WI38 (cell line): ENCODE data around the gene SMYD3.
"Not testable (repeated sequence)": the region's sequence is repeated elsewhere in the genome, so short reads cannot be mapped to it uniquely, and the experiment has no call there.

Experiments used
- H3K4me3 ChIP-seq: 2 replicates; pipeline ENCODE4 v1.5.1; 2011; ENCODE audit warnings: low read depth, mild to moderate bottlenecking, control low read depth, low read length
- TF ChIP-seq, protein P1 (sequence below): IDR thresholded peaks from 2 replicates; pipeline ENCODE4 v1.5.1; 2012; ENCODE audit warnings: low read depth, mild to moderate bottlenecking, control low read depth, low read length

SMYD3 gene

GRCh38 chr1:245948786-245949185 lies 558.3 kb downstream of the SMYD3 start:
- TF ChIP-seq, protein P1, sequence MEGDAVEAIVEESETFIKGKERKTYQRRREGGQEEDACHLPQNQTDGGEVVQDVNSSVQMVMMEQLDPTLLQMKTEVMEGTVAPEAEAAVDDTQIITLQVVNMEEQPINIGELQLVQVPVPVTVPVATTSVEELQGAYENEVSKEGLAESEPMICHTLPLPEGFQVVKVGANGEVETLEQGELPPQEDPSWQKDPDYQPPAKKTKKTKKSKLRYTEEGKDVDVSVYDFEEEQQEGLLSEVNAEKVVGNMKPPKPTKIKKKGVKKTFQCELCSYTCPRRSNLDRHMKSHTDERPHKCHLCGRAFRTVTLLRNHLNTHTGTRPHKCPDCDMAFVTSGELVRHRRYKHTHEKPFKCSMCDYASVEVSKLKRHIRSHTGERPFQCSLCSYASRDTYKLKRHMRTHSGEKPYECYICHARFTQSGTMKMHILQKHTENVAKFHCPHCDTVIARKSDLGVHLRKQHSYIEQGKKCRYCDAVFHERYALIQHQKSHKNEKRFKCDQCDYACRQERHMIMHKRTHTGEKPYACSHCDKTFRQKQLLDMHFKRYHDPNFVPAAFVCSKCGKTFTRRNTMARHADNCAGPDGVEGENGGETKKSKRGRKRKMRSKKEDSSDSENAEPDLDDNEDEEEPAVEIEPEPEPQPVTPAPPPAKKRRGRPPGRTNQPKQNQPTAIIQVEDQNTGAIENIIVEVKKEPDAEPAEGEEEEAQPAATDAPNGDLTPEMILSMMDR = no peak
- no peak overlapping the region for H3K4me3 ChIP-seq

GRCh38 chr1:245946905-245947304 lies 560.2 kb downstream of the SMYD3 start:
- no peak overlapping the region for H3K4me3 ChIP-seq
- TF ChIP-seq, protein P1 = no peak

GRCh38 chr1:245945136-245945535 lies 561.9 kb downstream of the SMYD3 start:
- not testable (repeated sequence) for H3K4me3 ChIP-seq

GRCh38 chr1:245942856-245943255 lies 564.2 kb downstream of the SMYD3 start:
- TF ChIP-seq, protein P1 = no peak
- H3K4me3 ChIP-seq = no peak overlapping the region

DNA sequence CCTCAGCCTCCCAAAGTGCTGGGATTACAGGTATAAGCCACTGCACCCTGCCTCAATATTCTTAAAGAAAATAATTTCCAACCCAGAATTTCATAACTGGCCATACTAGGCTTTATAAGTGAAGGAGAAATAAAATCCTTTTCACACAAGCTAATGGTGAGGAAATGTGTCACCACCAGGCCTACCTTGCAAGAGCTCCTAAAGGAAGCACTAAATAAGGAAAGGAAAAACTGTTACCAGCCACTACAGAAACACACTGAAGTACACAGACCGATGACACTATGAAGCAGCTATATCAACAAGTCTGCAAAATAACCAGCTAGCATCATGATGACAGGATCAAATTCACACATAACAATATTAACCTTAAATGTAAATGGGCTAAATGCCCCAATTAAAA lies 565.3 kb downstream of the SMYD3 start:
- not testable (repeated sequence) for H3K4me3 ChIP-seq

DNA sequence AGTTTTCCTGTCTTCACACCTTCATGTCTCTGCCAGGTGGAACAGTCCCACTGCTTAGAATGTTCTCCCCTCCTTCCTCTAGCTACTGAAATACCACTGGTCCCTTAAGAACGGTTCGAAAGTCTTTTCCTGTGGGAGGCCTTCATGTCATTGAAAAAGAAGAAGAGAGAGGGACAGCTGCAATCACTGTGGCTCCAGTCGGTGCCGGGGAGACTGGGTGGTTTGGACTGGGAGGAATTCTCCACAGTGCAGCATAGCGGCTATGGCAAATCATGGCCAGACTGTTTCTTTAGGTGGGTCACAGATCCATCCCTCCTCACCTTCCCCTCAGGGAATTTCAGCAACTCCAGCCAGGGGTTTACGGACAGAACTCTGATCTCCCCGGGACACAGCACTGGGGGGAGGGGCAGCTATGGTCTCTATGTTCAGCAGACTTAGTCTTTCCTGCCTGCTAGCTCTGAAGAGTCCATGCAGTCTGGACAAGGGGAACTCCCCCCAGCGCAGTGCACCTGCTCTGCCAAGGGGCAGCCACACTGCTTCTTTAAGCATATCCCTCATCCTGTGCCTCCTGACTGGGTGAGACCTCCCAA lies 567.2 kb downstream of the SMYD3 start:
- TF ChIP-seq, protein P1 = no peak
- no peak overlapping the region for H3K4me3 ChIP-seq

GRCh38 chr1:245938046-245938435 lies 569.0 kb downstream of the SMYD3 start:
- no peak overlapping the region for H3K4me3 ChIP-seq
- TF ChIP-seq, protein P1 = no peak

DNA sequence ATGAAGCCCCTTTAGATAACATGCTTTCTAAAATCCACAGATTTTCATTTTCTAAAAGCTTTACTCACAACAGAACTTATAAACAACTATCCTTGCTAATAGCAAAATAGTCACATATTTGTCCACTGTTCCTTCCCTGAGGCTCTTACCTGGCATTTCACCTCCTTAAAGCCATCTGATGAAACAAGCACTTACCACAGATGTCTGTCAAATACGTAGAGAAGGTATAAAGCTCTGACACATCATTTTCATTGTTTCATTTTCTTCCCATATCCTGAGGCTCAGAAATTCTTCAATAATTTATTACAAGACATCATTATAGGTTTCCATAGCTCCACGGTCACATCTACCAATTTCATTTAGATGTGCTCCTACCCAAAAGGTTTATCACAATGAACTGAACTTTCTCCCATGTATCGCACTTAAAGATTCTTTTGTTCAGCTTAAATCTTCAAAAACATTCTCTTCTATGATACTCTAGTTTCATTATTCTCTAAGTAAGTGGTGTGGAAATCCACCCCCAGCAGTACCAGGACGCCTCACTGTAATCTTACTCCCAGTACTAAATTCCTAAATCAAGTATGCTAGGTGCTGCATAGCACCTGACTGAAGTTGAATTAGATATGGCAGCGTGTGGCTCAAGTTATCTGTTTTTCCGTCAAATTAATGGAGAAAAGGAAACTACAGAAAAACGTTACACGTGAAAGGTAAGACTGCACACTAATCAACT lies 569.6 kb downstream of the SMYD3 start:
- TF ChIP-seq, protein P1 = no peak
- no peak overlapping the region for H3K4me3 ChIP-seq
